HPDE6-E6E7 (cell line): ENCODE results near the gene POTEJ.
"Not testable (repeated sequence)": the region's sequence is repeated elsewhere in the genome, so short reads cannot be mapped to it uniquely, and the experiment has no call there.

Source experiments
- DNase-seq: peaks from one replicate; pipeline ENCODE4 v3.0.0; 2011; ENCODE audit warnings: missing footprints; ENCODE audit errors: extremely low spot score

The POTEJ gene

DNA sequence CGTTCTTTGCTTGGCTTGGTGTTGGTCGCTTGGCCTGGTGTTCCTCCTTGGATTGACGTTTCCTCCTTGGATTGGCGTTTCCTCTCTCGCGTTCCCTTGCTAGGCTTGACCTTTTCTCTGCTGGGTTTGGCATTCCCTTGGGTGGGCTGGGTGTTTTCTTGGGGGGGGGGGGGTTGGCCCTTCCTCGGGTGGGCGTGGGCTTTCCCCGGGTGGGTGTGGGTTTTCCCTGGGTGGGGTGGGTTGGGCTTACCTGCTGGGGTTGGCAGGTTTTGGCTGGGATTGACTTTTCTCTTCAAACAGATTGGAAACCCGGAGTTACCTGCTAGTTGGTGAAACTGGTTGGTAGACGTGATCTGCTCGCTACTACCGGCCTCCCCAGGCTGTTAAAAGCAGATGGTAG lies at the start of gene POTEJ:
TSS of gene POTEJ (plus strand) at position 301 of the 400 bp plus-strand sequence. CDS start at position 394, 93 bp downstream.
- DNase-seq: not testable (repeated sequence)

DNA sequence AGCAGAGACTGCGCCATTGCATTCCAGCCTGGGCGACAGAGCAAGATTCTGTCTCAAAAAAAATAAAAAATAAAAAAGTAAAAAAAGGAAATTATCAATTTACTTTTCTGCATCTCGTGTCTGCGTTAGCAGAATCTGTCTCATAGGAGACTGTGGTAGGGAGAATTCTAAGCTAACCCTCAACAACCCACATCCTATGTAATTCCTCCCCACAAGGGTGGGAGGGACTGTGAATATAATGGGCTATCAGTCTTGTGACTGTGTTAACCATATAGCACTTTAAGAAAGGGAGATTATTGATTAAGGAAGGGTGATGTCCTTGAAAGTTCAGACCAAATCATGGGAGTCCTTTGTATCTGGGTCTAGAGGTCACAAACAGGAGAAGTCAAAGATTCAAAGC lies 45.1 kb upstream of the POTEJ start:
- not testable (repeated sequence) for DNase-seq

DNA sequence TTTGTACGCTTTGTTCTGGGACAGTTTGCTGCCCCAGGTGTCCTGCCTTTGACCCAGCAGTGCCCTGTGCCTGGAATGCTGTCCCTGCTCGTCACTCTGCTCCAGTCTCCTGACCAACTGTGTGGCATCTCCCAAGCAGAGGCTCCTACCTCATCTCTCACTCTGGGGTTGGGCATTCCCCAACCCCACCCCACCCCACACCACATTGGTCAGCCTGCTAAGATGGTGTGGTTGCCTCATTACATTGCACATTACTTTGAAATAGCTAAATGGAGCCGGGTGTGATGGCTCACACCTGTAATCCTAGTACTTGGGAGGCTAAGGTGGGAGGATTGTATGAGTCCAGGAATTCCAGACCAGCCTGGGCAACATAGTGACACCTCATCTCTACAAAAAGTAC lies 39.3 kb upstream of the POTEJ start:
- DNase-seq: not testable (repeated sequence)

DNA sequence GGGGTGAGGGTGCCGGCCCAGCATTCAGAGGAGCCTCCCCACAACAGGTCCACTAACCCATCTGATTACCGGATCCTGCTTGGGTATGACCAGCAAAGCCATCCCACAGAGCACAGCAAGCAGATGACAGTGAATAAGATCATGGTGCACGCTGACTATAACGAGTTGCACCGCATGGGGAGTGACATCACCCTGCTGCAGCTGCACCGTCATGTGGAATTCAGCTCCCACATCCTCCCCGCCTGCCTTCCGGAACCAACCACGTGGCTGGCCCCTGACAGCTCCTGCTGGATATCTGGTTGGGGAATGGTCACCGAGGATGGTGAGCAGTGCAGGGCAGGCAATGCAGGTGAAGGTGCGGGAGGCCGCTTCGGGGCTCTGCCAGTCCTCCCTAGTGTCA lies 37.0 kb upstream of the POTEJ start:
- DNase-seq: not testable (repeated sequence)

DNA sequence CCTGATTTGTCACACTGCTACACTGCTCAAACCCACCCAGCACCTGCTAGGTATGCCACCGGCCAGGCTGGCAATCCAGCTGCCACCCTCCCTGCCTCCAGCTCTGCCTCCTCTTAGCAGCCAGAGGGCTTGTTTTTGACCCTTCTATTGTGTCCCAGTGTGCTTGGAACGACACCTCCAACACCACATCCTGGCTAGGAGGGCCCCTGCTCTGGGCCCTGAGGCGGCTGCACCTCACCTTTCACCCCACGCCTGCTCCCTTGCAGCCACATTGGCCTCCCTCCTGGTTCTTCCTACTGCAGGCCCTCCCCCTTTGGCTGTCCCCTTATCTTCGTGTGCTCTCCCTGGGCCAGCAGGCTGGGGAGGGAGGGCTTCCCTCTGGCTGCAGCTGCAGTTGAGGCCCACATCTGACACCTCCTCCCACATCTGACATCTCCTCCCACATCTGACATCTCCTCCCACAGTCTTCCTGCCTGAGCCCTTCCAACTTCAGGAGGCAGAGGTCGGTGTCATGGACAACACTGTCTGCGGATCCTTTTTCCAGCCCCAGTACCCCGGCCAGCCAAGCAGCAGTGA lies 34.9 kb upstream of the POTEJ start:
- DNase-seq: not testable (repeated sequence)

DNA sequence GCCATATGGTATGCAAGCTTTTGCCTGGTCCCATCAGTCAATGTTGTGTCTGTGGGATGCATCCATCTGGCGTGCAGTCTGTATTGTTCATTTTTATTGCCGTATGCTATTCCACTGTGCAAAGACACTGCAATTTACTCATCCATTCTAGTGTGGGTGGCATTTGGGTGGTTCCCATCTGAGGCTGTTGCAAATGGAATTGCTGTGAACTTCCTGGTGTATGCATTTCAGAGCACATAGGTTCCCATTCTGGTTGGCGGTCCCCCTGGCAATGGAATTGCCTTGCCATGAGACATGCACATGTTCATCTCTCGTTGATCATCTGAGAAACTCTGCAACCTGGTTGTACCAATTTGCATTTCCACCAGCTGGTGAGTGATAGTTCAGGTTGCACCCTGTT lies 33.7 kb upstream of the POTEJ start:
- DNase-seq: not testable (repeated sequence)

DNA sequence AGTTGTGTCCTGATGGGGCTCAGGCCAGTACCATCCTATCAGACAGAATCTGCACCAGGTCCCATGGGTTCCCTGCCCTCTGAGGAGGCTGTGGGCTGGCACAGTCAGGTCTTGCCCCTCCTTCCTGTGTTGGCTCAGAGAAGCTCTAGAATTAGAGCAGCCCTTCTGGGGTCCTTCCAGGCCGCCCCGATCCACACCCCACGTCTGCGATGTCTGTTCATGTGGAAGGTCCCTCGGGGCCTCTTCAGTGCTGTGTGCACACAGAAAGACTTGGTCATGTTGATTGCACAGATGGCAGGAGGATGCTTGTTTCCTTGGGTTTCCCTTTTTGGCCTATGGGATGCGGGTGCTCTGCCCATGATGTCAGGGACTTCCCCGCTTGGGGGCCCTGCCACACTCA lies 32.1 kb upstream of the POTEJ start:
- not testable (repeated sequence) for DNase-seq

DNA sequence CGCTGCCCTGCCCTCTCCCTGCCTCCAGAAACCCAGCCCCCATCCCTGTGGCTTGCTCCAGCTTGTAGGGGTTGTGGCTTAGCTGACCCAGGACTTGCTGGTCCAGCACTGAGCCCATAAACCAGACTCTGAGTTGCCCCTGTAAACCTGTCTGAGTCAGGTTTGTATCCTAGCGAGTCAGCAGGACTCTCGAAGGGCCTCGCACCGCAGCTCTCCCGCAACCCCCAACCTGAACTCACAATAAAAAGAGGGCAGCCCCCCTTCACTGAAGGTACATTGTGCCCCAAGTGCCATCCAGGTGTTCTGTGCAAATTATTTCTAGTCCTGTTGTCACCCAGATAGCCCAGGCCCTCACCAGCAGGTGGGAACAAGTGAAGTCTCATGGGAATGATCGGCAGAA lies 29.7 kb upstream of the POTEJ start:
- DNase-seq: not testable (repeated sequence)

DNA sequence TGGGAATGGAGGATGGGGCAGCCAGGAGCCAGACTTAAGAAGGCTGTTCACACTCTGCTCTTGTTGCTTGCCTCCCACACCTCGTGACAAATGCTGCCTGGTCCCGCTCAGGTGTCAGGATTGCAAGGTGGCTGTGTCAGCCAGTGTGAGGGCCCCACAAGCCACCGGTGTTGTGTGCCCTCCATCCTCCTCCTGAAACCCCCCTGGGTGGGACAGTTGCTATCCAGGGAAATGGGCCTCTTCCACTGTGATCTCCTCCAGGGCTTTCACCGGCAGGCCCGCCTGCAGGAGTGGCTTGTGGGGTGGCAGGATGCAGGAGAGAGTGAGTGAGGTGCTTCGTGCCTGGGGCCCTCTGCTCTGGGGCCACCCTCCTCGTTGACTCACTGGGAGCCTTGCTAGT lies 28.3 kb upstream of the POTEJ start:
- not testable (repeated sequence) for DNase-seq

DNA sequence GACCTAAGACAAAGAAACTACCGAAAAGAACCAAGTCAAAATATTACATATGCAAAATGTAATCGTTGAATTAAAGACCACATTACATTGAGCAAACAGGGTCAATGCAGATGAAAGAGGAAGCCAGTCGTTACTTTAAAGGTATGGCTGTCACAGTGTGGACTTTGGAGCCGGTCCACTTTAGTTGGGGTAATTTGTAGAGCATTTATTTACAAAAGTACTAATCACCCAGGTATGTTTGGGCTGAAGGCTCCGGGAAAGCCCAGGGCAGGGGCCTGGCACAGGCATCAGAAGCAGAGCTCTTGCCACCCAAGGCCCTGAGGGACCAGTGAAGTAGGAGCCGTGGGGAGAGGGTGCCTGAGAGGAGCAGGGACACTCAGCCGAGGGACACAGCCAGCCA lies 27.7 kb upstream of the POTEJ start:
- not testable (repeated sequence) for DNase-seq

DNA sequence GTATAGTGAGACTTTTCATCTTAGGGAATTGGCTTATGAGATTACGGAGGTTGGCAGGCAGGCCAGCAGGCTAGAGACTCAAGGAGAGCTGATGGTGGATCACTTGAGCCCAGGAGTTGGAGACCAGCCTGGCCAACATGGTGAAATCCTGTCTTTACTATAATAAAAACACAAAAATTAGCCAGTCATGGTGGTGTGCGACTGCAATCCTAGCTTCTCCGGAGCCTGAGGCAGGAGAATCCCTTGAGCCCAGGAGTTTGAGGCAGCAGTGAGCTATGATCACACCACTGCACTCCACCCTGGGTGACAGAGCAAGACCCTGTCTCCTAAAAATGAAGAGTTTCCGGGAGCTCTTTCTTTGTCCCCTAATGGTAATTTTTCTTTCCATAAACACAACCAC lies 26.5 kb upstream of the POTEJ start:
- DNase-seq: not testable (repeated sequence)

DNA sequence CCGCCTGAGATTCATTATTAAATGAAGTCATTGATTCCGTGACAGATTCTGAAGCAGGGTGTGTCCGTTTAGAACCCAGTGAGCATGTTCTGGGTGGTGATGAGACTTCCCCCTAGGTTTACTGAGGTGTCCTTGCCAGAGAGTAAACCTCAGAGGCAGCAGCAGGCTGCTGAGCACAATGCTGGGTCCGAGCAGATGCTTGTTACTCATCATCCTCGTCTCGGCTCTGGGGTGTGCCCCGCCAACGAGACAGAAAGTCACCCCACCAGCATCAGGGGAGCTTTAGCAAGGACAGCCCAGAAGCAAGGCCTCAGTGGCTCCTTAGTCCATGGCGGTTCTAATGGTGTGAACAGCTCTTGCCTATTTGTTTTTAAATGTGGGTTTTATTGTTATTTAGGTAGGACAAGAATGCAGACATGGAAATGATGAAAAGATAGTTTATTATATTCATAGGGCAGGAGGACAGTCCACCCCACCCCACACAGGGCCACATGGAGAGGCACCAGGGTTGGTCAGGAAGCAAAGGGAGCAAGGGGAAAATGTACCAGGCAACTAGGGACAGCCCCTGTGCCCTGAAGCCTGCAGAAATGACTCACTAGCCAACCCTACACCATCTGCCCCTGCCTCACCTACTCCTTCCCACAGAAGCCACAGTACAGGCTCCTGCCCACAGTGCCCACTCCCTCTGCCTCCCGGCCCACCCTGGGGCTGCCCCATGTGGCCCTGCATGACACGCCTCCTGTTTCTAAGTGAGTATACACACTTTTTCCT lies 22.4 kb upstream of the POTEJ start:
- DNase-seq: not testable (repeated sequence)

DNA sequence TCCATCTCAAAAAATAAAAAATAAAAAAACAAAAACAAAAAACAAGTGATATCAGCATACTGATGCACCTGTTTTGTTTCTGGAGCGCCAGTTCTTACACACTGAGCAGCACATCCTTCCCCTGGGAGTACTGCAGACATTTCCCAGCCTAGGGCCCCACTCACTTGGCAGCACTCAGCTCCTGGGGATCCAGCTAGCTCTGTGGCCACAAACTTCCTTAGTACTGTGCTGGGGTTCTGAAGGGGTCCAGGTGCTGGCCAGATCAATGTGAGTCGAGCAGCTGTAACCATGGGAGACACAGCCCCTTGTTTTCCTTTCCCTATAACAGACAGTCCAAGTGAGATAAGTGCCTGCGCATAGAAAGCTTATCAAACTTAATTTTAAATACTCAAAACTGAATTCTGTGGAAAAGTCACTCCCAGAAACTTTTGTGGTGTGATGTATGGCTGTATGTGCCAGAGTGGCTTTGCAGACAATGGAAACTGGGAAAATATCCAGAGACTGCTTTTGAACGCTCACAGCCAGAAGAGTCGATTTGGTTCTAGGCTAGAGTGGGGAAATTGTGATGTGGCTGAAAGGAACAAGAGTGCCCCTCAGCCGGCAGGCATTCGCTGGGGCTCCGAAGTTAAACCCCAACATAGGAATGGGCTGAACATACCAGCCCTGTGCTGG lies 20.9 kb upstream of the POTEJ start:
- DNase-seq: not testable (repeated sequence)

DNA sequence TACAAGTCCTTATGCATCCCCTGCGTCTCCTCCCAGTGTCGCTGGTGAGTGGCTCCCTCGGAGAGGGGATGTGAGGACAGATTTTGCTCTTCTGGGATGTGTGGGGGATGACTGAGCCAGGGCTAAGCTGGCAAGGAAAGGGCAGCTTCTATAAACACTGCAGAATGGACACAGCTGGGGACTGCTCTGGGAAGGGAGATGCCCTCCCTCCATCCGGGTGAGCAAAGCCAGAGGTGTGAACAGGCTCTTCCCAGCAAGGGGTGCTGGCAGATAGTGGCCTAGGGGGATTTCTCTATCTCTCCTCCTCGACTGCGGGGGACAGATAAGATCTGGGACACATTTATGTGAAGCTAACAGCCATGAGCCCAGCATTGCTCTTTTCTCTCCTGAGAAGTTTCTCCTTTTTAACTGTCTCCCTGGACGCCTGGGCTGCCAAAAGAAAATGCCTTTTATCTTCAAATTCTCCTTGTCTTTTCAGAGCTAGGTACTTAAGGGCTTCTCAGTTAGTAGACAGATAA lies 20.3 kb upstream of the POTEJ start:
- DNase-seq: not testable (repeated sequence)

DNA sequence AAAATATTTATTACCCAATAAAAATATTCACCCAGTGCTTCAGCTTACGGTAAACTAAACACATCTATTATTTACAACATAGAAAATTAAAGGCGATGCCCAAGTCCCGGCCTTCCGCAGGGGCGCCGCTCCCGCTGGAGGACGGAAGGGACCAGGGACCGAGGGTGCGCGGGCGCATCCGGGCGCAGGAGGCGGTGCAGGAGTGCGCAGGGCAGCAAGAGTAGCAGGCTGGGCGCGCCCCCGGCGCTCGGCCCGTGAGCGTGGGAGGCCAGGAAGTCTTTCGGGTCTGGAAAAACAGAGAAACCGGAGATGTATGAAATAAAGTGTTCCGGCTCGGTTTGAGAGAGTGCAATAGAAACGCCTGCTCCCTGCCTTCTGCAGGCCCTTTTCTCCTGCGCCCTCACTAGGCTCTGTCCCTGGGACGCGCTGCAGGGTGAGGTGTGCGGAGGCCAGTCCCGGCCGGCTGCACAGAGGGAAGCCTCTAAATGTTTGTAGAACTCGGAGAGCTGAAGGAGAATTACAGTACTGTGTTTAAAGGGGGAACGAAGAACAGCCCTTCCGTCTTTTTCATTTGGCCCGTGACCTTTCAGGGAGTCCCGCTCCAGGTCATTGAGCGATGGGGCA lies 18.3 kb upstream of the POTEJ start:
- DNase-seq: not testable (repeated sequence)

DNA sequence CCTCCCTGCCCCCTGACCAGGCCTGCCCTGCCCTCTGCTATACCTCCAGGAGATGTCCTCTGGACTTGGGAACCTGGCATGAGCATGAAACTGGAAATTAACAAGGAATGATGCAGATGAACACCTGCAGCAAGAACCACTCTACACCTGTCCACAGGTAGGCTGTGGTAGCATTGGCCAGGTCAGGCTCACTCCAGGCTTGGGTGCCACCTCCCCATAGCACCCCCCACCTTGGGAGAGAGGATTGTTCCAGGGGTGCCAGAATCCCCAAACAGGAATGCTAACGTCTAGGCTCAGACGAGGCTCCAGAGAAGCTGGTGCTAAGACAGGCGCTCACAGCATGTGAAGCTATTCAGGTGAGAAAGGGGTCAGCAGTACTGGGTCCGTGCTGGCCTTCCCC lies 17.2 kb upstream of the POTEJ start:
- not testable (repeated sequence) for DNase-seq

DNA sequence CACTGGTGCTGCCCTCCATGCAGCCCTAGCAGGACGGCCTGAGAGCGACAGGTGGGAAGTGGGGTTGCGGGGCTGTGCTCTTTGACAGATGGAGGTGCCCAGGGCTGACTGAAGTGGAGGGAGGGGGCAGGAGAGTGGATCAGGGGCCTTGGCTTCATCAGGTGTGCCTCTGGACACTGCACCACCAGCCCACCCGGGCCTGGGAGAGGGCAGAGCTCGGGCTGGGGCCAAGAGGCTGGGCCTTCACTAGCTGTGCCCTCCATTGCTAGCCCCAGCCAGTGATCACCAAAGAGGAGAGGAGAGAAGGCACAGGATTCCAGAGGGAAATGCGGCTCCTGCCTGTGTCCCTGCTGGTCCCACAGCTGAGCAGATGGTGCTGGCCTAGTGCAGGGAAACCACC lies 14.5 kb upstream of the POTEJ start:
- DNase-seq: not testable (repeated sequence)

DNA sequence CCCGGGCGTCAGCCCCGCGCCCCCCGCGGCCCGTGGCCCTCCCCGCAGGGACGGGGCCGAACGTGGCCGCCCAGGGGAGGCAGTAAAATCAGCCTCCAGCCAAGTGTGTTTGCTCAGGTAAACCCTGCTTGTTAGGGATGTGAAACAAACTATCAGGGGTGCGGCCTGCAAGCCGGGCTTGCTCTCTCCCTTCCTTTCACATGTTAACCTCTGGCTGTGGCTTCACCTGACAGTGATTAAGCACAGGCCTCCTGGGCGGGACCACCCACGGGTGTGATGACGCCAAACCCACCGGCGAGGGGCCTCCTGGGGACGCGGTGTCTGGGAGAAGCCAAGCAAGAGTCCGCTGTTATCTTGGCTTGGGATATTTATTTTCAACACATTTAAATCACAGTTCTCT lies 13.2 kb upstream of the POTEJ start:
- DNase-seq: not testable (repeated sequence)

DNA sequence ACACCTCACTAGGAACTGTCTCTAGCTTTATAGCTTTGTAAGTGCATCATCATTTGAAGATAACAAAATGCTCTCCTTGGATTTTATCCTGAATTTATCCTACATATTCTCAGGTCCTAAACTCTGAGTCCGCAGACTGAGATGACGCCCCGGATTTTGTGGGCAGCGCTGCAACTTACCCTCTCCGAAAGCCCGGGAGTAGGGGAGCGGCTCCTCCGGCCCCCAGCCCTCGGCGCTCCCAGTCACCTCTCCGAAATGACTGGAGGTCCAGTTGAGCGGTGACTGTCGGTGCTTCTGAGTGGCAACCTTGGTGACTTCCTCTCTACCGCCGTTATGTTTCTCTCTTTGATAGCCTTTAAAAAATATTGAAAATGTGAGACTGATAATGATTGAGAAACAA lies 12.8 kb upstream of the POTEJ start:
- DNase-seq: not testable (repeated sequence)

DNA sequence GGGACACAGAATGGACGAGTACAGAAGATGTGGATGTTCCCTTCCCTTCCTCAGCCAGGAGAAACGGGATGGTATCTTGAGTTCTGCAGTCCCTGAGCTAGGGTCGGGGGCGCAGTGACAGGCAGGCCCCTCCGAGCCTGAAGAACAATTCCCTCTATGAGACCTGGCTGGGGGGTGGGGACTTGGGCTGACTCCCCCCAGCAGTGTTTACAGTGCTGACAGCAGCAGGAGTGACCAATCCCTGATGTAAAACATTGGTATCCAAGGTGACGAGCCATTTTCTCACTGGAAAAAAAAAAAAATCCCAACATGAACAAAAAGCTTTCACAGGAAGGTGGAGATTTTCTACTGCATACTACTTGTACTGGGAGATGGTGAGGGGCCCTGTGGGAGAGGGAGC lies 11.8 kb upstream of the POTEJ start, which contains the start of gene CFC1:
TSS of gene CFC1 (minus strand) at position 183 of the 400 bp plus-strand sequence. CDS start 288 bp downstream, outside the sequence.
- not testable (repeated sequence) for DNase-seq

DNA sequence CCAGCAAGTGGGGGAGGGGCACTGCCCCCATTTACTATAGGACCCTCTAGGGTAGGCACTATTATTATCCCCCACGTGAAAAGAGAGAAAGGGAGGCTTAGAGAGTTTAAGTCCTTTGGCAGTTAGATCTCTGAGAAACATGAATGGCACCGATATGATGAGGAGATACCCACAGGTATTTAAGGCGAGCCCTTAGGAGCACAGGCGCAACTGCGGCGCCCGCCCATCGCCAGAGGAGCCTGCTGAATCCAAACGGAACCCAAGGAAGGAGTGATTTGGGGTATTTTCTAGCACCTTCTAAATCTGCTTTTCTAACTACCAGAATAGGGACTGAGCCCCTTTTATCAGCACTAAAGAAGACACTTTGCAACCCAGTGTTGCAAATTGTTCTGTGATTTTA lies 11.3 kb upstream of the POTEJ start:
- DNase-seq: not testable (repeated sequence)
